Glomerular endothelial cell (primary cell): ENCODE results near the gene PCDHA2. TPM values are rescaled to one million over a fixed set of nuclear protein-coding genes. Genes with fewer than 3 reads are reported as not detected.
"Not testable (repeated sequence)": the region's sequence is repeated elsewhere in the genome, so short reads cannot be mapped to it uniquely, and the experiment has no call there.

ENCODE experiments used
- DNase-seq: peaks from one replicate; pipeline ENCODE4 v3.0.0-alpha.2; 2011; ENCODE audit warnings: low read depth, low spot score; ENCODE audit errors: extremely low read depth
- total RNA-seq: library from RNA; depleted of rRNA; stranded (reverse); fragments of >200 nt; gene quantifications from 2 replicates; pipeline ENCODE4 v1.2.3, GENCODE V29; 2015

PCDHA2 gene
- total RNA-seq, 1 donor from 2014 or later: not detected

GRCh38 chr5:140808889-140809291 is 14.2 kb downstream of the PCDHA2 start:
- DNase-seq: no peak

DNA sequence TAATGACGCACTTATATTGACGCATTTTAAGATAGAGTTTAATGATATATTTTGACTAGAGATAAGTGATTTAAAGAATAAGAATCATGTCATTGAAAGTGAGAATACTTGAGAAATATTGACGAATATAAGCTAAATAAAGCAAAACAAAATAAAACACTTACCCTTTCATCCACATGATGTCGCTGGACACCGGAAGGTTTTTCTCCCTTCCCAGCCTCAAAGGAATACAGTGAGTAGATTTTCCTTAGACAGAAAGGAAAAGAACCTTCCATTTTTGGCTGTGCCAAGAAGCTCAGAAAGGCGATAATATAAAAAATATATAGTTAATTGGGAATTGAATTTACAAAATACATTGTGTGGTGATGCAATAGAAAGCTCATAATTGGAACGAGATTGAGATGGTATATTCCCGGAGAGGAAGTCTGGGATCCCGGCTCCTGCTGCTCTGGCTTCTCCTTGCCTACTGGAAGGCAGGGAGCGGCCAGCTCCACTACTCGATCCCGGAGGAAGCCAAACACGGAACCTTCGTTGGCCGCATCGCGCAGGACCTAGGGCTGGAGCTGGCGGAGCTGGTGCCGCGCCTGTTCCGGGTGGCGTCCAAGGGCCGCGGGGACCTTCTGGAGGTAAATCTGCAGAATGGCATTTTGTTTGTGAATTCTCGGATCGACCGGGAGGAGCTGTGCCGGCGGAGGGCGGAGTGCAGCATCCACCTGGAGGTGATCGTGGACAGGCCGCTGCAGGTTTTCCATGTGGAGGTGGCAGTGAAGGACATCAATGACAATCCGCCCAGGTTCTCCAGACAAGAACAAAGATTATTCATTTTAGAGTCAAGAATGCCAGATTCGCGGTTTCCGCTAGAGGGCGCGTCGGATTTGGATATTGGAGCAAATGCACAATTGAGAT is 27.0 kb downstream of the PCDHA2 start, which contains the start of gene PCDHA5:
TSS of gene PCDHA5 (plus strand) at position 239 of the 906 bp plus-strand sequence.
- DNase-seq: no peak

DNA sequence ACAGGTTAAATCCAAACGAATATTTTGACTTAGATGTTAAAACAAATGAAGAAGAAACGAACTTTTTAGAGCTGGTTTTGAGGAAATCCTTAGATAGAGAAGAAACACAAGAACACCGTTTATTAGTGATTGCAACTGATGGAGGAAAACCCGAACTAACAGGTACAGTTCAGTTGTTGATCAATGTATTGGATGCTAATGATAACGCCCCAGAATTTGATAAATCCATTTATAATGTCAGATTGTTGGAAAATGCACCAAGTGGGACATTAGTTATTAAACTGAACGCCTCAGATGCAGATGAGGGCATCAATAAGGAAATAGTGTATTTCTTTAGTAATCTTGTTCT is 27.6 kb downstream of the PCDHA2 start:
- no peak for DNase-seq

- not testable (repeated sequence) for DNase-seq
Measured at GRCh38 chr5:140822969-140823368, 28.3 kb downstream of the PCDHA2 start.

- DNase-seq: no peak
Measured at GRCh38 chr5:140823475-140823874, 28.8 kb downstream of the PCDHA2 start.

GRCh38 chr5:140827704-140828361 is 33.2 kb downstream of the PCDHA2 start, which contains the start of gene PCDHA6:
Gene PCDHA6 (plus strand): TSS chr5:140827960. CDS start chr5:140828092, 132 bp downstream.
- DNase-seq: no peak

DNA sequence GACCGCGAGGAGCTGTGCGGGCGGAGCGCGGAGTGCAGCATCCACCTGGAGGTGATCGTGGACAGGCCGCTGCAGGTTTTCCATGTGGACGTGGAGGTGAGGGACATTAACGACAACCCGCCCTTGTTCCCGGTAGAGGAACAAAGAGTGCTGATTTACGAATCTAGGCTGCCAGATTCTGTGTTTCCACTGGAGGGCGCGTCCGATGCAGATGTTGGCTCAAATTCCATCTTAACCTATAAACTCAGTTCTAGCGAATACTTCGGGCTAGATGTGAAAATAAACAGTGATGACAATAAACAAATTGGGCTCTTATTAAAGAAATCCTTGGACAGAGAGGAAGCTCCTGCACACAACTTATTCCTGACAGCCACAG is 33.7 kb downstream of the PCDHA2 start:
- DNase-seq: no peak

DNA sequence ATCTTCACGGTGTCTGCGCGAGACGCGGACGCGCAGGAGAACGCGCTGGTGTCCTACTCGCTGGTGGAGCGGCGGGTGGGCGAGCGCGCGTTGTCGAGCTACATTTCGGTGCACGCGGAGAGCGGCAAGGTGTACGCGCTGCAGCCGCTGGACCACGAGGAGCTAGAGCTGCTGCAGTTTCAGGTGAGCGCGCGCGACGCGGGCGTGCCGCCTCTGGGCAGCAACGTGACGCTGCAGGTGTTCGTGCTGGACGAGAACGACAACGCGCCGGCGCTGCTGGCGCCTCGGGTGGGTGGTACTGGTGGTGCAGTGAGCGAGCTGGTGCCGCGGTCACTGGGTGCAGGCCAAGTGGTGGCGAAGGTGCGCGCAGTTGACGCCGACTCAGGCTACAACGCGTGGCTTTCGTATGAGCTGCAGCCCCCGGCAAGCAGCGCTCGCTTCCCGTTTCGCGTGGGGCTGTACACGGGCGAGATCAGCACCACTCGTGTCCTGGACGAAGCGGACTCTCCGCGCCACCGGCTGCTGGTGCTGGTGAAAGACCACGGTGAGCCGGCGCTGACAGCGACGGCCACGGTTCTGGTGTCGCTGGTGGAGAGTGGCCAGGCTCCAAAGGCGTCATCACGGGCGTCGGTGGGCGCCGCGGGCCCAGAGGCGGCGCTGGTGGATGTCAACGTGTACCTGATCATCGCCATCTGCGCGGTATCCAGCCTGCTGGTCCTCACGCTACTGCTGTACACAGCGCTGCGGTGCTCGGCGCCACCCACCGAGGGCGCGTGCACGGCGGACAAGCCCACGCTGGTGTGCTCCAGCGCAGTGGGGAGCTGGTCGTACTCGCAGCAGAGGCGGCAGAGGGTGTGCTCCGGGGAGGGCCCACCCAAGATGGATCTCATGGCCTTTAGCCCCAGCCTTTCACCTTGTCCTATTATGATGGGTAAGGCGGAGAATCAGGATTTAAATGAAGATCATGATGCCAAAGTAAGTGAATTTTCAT is 35.2 kb downstream of the PCDHA2 start:
- DNase-seq: not testable (repeated sequence)

- DNase-seq: no peak
Measured at GRCh38 chr5:140833993-140834392, 39.3 kb downstream of the PCDHA2 start, which contains the start of gene PCDHA7. Gene PCDHA7 (plus strand): TSS chr5:140834269. CDS start chr5:140834384, 115 bp downstream.

- DNase-seq: not testable (repeated sequence)
Measured at GRCh38 chr5:140834439-140835008, 39.9 kb downstream of the PCDHA2 start.

- no peak for DNase-seq
Measured at GRCh38 chr5:140835622-140836510, 41.2 kb downstream of the PCDHA2 start.

GRCh38 chr5:140840978-140841962 is 46.6 kb downstream of the PCDHA2 start, which contains the start of gene PCDHA8:
Gene PCDHA8 (plus strand): TSS chr5:140841187. CDS start chr5:140841322, 135 bp downstream.
- no peak for DNase-seq

DNA sequence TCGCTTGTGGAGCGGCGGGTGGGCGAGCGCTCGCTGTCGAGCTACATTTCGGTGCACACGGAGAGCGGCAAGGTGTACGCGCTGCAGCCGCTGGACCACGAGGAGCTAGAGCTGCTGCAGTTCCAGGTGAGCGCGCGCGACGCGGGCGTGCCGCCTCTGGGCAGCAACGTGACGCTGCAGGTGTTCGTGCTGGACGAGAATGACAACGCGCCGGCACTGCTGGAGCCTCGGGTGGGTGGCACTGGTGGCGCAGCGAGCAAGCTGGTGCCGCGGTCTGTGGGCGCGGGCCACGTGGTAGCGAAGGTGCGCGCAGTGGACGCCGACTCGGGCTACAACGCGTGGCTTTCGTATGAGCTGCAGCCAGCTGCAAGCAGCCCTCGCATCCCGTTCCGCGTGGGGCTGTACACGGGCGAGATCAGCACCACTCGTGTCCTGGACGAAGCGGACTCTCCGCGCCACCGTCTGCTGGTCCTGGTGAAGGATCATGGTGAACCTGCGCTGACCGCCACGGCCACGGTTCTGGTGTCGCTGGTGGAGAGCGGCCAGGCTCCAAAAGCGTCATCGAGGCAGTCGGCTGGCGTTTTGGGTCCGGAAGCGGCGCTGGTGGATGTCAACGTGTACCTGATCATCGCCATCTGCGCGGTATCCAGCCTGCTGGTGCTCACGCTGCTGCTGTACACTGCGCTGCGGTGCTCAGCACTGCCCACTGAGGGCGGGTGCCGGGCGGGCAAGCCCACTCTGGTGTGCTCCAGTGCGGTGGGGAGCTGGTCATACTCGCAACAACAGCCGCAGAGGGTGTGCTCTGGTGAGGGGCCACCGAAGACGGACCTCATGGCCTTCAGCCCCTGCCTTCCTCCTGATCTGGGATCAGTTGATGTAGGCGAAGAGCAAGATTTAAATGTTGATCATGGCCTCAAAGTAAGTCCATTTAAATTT is 48.4 kb downstream of the PCDHA2 start:
- no peak for DNase-seq
